ENCODE measurements around the gene TTLL12.

TTLL12 gene

GRCh38 chr22:43180670-43181069, 6.3 kb downstream of the TTLL12 start:
- no peak for TF ChIP-seq CTCF (IDR thresholded peaks at IDR 0.05; ENCODE audit: low read depth, low read length)
- TF ChIP-seq EZH2phosphoT487 (IDR thresholded peaks at IDR 0.05; ENCODE audit: low read depth): no peak
- peaks cover 53% of the 10 kb centered on the region for H3K36me3 ChIP-seq (replicated peaks; ENCODE audit: low read depth, low read length)
- H3K4me3 ChIP-seq (ENCODE audit: low read length): no peak overlapping the region
- peaks cover 5% of the 10 kb centered on the region for H3K4me1 ChIP-seq (ENCODE audit: low read length)
- no peak overlapping the region for H3K27ac ChIP-seq (ENCODE audit: low read length)
- peaks cover 34% of the 10 kb centered on the region for H3K79me2 ChIP-seq (ENCODE audit: low read length)
- no peaks in the 10 kb centered on the region for H3K9me3 ChIP-seq (ENCODE audit: insufficient read depth, low read length)
- H2AFZ ChIP-seq (ENCODE audit: low read depth, low read length): no peak overlapping the region
- H4K20me1 ChIP-seq (ENCODE audit: insufficient read depth, low read length): no peaks in the 10 kb centered on the region
- no peaks in the 10 kb centered on the region for H3K27me3 ChIP-seq (ENCODE audit: low read depth, low read length)
- no peak overlapping the region for H3K9ac ChIP-seq (ENCODE audit: low read length)
- no peak overlapping the region for H3K4me2 ChIP-seq (ENCODE audit: low read length)

- H2AFZ ChIP-seq (ENCODE audit: low read depth, low read length): no peak overlapping the region
- no peaks in the 10 kb centered on the region for H4K20me1 ChIP-seq (ENCODE audit: insufficient read depth, low read length)
- no peak for TF ChIP-seq EZH2phosphoT487 (IDR thresholded peaks at IDR 0.05; ENCODE audit: low read depth)
- no peak for TF ChIP-seq CTCF (IDR thresholded peaks at IDR 0.05; ENCODE audit: low read depth, low read length)
- no peaks in the 10 kb centered on the region for H3K9me3 ChIP-seq (ENCODE audit: insufficient read depth, low read length)
- peaks cover 58% of the 10 kb centered on the region for H3K36me3 ChIP-seq (replicated peaks; ENCODE audit: low read depth, low read length)
- H3K4me2 ChIP-seq (ENCODE audit: low read length): no peak overlapping the region
- H3K79me2 ChIP-seq (ENCODE audit: low read length): peaks cover 28% of the 10 kb centered on the region
- no peaks in the 10 kb centered on the region for H3K27me3 ChIP-seq (ENCODE audit: low read depth, low read length)
- no peaks in the 10 kb centered on the region for H3K4me1 ChIP-seq (ENCODE audit: low read length)
- H3K9ac ChIP-seq (ENCODE audit: low read length): no peak overlapping the region
- H3K4me3 ChIP-seq (ENCODE audit: low read length): no peak overlapping the region
- H3K27ac ChIP-seq (ENCODE audit: low read length): no peak overlapping the region
Observed at GRCh38 chr22:43179911-43180195, 7.1 kb downstream of the TTLL12 start.

- peaks cover 60% of the 10 kb centered on the region for H3K36me3 ChIP-seq (replicated peaks; ENCODE audit: low read depth, low read length)
- no peaks in the 10 kb centered on the region for H4K20me1 ChIP-seq (ENCODE audit: insufficient read depth, low read length)
- TF ChIP-seq EZH2phosphoT487 (IDR thresholded peaks at IDR 0.05; ENCODE audit: low read depth) (no peak), CTCF (IDR thresholded peaks at IDR 0.05; ENCODE audit: low read depth, low read length) (no peak)
- no peaks in the 10 kb centered on the region for H3K9me3 ChIP-seq (ENCODE audit: insufficient read depth, low read length)
- H3K79me2 ChIP-seq (ENCODE audit: low read length): peaks cover 22% of the 10 kb centered on the region
- no peak overlapping the region for H2AFZ ChIP-seq (ENCODE audit: low read depth, low read length)
- H3K4me3 ChIP-seq (ENCODE audit: low read length): no peak overlapping the region
- no peak overlapping the region for H3K4me2 ChIP-seq (ENCODE audit: low read length)
- H3K9ac ChIP-seq (ENCODE audit: low read length): no peak overlapping the region
- H3K27me3 ChIP-seq (ENCODE audit: low read depth, low read length): no peaks in the 10 kb centered on the region
- H3K27ac ChIP-seq (ENCODE audit: low read length): no peak overlapping the region
- H3K4me1 ChIP-seq (ENCODE audit: low read length): no peaks in the 10 kb centered on the region
Observed at GRCh38 chr22:43179146-43179910, 7.6 kb downstream of the TTLL12 start.

- peaks cover 72% of the 10 kb centered on the region for H3K36me3 ChIP-seq (replicated peaks; ENCODE audit: low read depth, low read length)
- no peak overlapping the region for H3K9ac ChIP-seq (ENCODE audit: low read length)
- H3K9me3 ChIP-seq (ENCODE audit: insufficient read depth, low read length): no peaks in the 10 kb centered on the region
- no peaks in the 10 kb centered on the region for H4K20me1 ChIP-seq (ENCODE audit: insufficient read depth, low read length)
- H3K4me2 ChIP-seq (ENCODE audit: low read length): no peak overlapping the region
- H3K79me2 ChIP-seq (ENCODE audit: low read length): peaks cover 5% of the 10 kb centered on the region; the same call in 1 of the 2 replicates
- H2AFZ ChIP-seq (ENCODE audit: low read depth, low read length): no peak overlapping the region
- H3K27ac ChIP-seq (ENCODE audit: low read length): no peak overlapping the region
- no peak overlapping the region for H3K4me3 ChIP-seq (ENCODE audit: low read length)
- H3K27me3 ChIP-seq (ENCODE audit: low read depth, low read length): no peaks in the 10 kb centered on the region
- TF ChIP-seq CTCF (IDR thresholded peaks at IDR 0.05; ENCODE audit: low read depth, low read length): no peak
- no peak for TF ChIP-seq EZH2phosphoT487 (IDR thresholded peaks at IDR 0.05; ENCODE audit: low read depth)
- H3K4me1 ChIP-seq (ENCODE audit: low read length): no peaks in the 10 kb centered on the region
Observed at GRCh38 chr22:43177479-43177878, 9.5 kb downstream of the TTLL12 start.
